ENCODE data around the gene NUDT3. TPM values are rescaled to one million over a fixed set of nuclear protein-coding genes. Genes with fewer than 3 reads are reported as not detected.

The NUDT3 gene
- total and polyA plus RNA-seq, 2 experiments from 2014 or later = 12.1 to 31.1 TPM

- TF ChIP-seq STAT1 (IDR thresholded peaks at IDR 0.05; ENCODE audit: unreplicated experiment) = no peak
Observed at GRCh38 chr6:34289137-34289536, 103.3 kb downstream of the NUDT3 start (continued).

- H3K4me1 ChIP-seq (ENCODE audit: insufficient read depth) = no peaks in the 10 kb centered on the region
- peaks cover 4% of the 10 kb centered on the region; the same call in 1 of the 2 replicates for H3K36me3 ChIP-seq (ENCODE audit: insufficient read depth)
- no peaks in the 10 kb centered on the region for H3K9me2 ChIP-seq (ENCODE audit: insufficient read depth)
- H3K4me2 ChIP-seq = no peak overlapping the region
- H3K4me3 ChIP-seq = no peak overlapping the region
- H3K27ac ChIP-seq (ENCODE audit: low read depth) = no peak overlapping the region
- no peaks in the 10 kb centered on the region for H3K79me2 ChIP-seq (replicated peaks; ENCODE audit: insufficient read depth)
- Mint-ChIP-seq H3K27me3 (ENCODE audit: insufficient read depth, low read depth, poor library complexity) (no peaks in the 10 kb centered on the region), H3K4me3 (no peak overlapping the region), H3K27ac (no peak overlapping the region), H3K4me1 (no peaks in the 10 kb centered on the region), H3K9me3 (no peaks in the 10 kb centered on the region), H3K36me3 (ENCODE audit: low read depth) (peaks cover 17% of the 10 kb centered on the region)
- DNase-seq (ENCODE audit: low spot score) = no peak
- H2AFZ ChIP-seq = no peak overlapping the region
- H3F3A ChIP-seq (replicated peaks; ENCODE audit: low read depth) = no peaks in the 10 kb centered on the region; the same call in 1 of the 2 replicates
- H4K20me1 ChIP-seq (replicated peaks; ENCODE audit: insufficient read depth) = no peaks in the 10 kb centered on the region; the same call in none of the 2 replicates
- ATAC-seq = no peak
- TF ChIP-seq REST (IDR thresholded peaks at IDR 0.05; ENCODE audit: unreplicated experiment) (no peak), JUNB (IDR thresholded peaks at IDR 0.05; ENCODE audit: unreplicated experiment) (no peak)
- no peaks in the 10 kb centered on the region for H3K27me3 ChIP-seq (ENCODE audit: insufficient read depth)
Observed at GRCh38 chr6:34288581-34288980, 103.9 kb downstream of the NUDT3 start.

- H3K27me3 Mint-ChIP-seq (ENCODE audit: insufficient read depth, low read depth, poor library complexity) = no peaks in the 10 kb centered on the region
- H2AFZ ChIP-seq = no peak overlapping the region
- no peaks in the 10 kb centered on the region for H3K27me3 ChIP-seq (ENCODE audit: insufficient read depth)
- H3K4me3 ChIP-seq = no peak overlapping the region
- DNase-seq (ENCODE audit: low spot score) (no peak), ATAC-seq (no peak)
- H3K36me3 Mint-ChIP-seq (ENCODE audit: low read depth) = peaks cover 2% of the 10 kb centered on the region; the same call in 1 of the 3 replicates
- H3K36me3 ChIP-seq (ENCODE audit: insufficient read depth) = peaks cover 14% of the 10 kb centered on the region; the same call in 1 of the 2 replicates
- TF ChIP-seq NANOG (IDR thresholded peaks at IDR 0.05; ENCODE audit: borderline replicate concordance) (no peak), CTCF (conservative IDR thresholded peaks at IDR 0.05; ENCODE audit: low read depth in 2 of 2) (no peak), ZNF114 (CRISPR knock-in tag; IDR thresholded peaks at IDR 0.05) (no peak), JUNB (IDR thresholded peaks at IDR 0.05; ENCODE audit: unreplicated experiment) (no peak), CREB1 (CRISPR knock-in tag; IDR thresholded peaks at IDR 0.05; ENCODE audit: low read depth) (no peak), ETS1 (IDR thresholded peaks at IDR 0.05) (no peak), STAT1 (IDR thresholded peaks at IDR 0.05; ENCODE audit: unreplicated experiment) (no peak), REST (IDR thresholded peaks at IDR 0.05; ENCODE audit: unreplicated experiment) (no peak), ZNF331 (CRISPR knock-in tag; IDR thresholded peaks at IDR 0.05; ENCODE audit: low read depth) (no peak), EZH2 (IDR thresholded peaks at IDR 0.05; ENCODE audit: low read depth, unreplicated experiment) (no peak)
- no peaks in the 10 kb centered on the region for H3K9me3 Mint-ChIP-seq
- H4K20me1 ChIP-seq (replicated peaks; ENCODE audit: insufficient read depth) = no peaks in the 10 kb centered on the region; the same call in 1 of the 2 replicates
- H3K4me1 Mint-ChIP-seq = no peaks in the 10 kb centered on the region
- H3K4me1 ChIP-seq (ENCODE audit: insufficient read depth) = no peaks in the 10 kb centered on the region
- no peaks in the 10 kb centered on the region for H3F3A ChIP-seq (replicated peaks; ENCODE audit: low read depth)
- H3K79me2 ChIP-seq (replicated peaks; ENCODE audit: insufficient read depth) = no peaks in the 10 kb centered on the region
- H3K27ac Mint-ChIP-seq = no peak overlapping the region
- H3K4me3 Mint-ChIP-seq = no peak overlapping the region
- no peaks in the 10 kb centered on the region for H3K9me2 ChIP-seq (ENCODE audit: insufficient read depth)
- no peak overlapping the region for H3K4me2 ChIP-seq
- H3K27ac ChIP-seq (ENCODE audit: low read depth) = no peak overlapping the region
Observed at GRCh38 chr6:34285448-34286164, 106.9 kb downstream of the NUDT3 start.
